Measurements from ENCODE around the gene BRINP2. TPM values are rescaled to one million over a fixed set of nuclear protein-coding genes. Genes with fewer than 3 reads are reported as not detected.

The BRINP2 gene
- total RNA-seq, 2 experiments from 2014 or later: not detected

DNA sequence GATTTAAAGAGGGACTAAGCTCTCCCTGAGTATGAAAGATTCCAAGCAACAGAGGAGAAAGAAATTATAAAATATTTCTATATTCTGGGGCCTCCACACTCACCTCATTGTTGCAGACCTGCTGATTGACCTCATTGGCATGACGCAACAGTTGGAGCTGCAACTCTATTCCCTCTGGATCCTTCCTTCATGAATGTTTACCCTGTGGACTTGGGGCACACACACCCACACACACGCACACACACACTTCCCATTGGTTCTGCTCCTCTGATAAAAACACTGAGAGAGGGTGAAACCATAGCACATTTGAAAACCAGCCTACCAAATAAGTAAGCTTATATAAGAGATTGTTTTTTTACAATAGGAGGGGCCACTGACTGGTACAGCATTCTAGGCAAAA, 159.1 kb downstream of the BRINP2 start:
- Mint-ChIP-seq H3K4me1 (ENCODE audit: low read depth) (no peaks in the 10 kb centered on the region), H3K4me3 (no peak overlapping the region), H3K36me3 (ENCODE audit: low read depth) (no peaks in the 10 kb centered on the region), H3K9me3 (no peaks in the 10 kb centered on the region), H3K27me3 (ENCODE audit: low read depth) (no peaks in the 10 kb centered on the region), H3K27ac (no peak overlapping the region)
- CTCF ChIA-PET: interaction anchor here (0.5 kb wide), 1 partner anchor 13 kb away, joined by 3 read pairs; no protein-coding TSS in a partner anchor
- no peak for DNase-seq
- intact Hi-C loops (cut with micrococcal nuclease): no loop called here

Other genes with a start within 250 kb of the BRINP2 start
- not detected for gene ASTN1, start 6.2 kb upstream of the BRINP2 start, total RNA-seq

All from activated naive CD4-positive, alpha-beta T cell treated with anti-CD3 and anti-CD28 coated beads for 36 hours (primary cell).